GM10847 (cell line): ENCODE measurements around the gene DNAJC24.

Experiments
- POLR2A ChIP-seq: IDR thresholded peaks from 2 replicates; pipeline ENCODE4 v1.6.1; 2011; ENCODE audit not compliant: insufficient read length; ENCODE audit errors: extremely low read depth

DNAJC24 gene, protein sequence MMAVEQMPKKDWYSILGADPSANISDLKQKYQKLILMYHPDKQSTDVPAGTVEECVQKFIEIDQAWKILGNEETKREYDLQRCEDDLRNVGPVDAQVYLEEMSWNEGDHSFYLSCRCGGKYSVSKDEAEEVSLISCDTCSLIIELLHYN

DNA sequence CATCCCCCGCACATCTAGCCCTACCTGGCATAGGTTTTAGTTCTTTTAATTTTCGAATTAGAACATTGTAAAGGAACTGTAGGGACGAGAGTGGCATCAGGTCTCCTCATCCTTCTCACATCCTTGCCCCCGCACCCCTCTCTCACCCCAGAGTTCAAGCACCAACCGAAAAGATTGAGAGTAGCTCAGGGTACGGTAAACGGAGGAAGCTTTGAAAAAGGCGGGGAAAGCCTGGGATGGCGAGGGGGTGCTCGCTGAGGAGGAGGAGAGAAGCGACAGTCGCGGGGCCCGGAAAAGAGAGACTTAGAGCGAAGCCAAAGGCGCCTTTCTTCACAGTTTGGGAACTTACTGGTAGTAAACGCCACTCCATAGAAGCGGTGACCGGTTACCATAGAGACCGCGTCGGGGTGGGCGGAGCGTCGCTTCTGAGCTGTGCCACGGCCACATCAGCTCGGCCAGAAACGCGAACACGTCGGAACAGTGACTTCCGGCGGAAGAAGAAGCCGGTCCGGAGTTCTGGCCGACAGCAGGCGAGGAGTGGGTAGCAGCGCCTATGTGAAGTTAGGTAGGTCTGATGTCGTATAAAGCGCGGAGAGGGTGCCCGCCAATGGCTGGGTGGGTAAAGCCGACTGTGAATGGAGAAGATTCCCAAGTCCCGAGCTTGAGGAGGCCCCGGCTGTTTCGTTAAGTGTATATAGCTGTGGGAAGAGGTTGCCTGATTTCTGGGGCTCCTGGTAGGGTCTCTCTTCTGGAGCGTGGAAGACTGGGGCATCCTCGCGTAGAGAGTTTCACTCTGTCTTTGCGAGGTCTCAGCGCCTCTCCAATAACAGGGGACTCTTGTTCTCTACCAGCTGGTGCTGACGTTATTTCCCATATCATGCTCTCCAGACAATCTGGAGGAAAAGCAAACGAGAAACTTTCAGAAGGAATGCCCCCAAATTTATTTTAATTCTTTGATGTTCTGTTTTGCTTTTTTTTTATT is at the start of gene DNAJC24, which contains the start of gene DCDC1:
TSS of gene DNAJC24 (plus strand) at position 513 of the 982 bp plus-strand sequence. CDS start 889 bp downstream, outside the sequence.
TSS of gene DCDC1 (minus strand) at position 392 of the 982 bp plus-strand sequence. CDS start 41,459 bp downstream, outside the sequence.
- TF ChIP-seq POLR2A: peak; percentile 79

DNA sequence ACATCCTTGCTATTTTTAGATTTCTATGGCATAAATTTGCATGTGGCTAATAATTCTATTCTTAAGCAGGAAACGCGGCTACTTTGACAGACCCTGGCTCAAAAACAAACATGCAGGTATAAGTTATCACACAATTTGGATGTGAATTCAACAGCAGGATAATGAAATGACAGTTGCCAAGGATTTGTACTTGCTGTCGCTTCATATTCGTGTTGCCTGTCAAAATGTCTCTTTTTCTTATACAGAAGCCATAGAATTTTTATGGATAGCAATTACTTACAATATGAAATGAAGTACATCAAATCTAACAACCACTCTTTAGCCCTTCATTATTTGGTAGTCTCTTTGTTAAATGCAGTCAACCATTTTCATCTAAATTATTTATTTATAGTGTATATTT is 46.5 kb upstream of the DNAJC24 start:
- no peak for TF ChIP-seq POLR2A

DNA sequence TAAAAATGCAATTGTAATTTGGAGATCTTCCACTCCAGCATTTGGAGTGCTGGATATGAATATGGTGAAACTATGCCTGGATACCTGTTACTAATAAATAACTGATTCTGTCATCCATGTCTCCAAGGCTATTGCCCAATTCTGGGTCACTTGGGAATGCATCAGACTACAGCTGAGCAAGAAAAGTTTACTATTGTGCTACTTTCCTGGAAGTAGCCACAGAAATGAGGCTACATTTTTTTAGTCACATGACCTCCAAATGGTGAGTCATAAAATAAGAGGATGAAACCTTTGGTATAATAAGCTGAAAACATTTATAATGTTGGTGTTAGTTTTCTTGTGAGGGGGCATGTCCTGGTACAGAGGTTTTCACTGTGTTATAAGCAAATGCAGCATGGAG is 44.5 kb upstream of the DNAJC24 start:
- no peak for TF ChIP-seq POLR2A

DNA sequence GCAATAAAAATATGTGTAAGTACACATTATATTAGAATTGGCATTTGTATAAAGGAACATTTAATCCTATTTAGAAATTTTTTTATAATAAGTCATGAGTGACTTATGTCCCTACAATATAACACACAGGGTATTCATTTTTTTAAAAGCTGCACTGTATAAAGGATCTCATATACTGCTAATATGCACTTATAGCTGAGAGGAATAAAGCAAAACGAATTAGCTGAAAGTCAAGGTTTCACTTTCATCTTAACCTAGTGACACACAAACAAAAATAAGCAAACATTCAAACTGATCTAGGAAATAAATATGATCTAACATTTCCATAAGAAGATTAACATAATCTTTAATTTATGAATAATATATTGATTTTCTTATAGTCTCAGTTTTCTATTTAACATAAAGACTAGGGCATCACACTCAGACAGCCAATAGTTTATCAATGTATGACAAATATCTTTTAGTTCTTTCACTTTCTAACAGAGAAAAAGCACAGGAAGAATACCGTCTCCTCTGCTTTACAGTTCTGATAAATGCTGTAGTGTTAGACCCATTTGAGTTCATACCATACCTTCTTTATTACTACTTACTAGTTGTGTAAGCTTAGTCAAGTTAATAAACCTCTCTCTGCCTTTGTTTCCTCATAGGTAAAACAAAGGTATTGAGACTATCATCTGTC is 43.1 kb upstream of the DNAJC24 start:
- no peak for TF ChIP-seq POLR2A

DNA sequence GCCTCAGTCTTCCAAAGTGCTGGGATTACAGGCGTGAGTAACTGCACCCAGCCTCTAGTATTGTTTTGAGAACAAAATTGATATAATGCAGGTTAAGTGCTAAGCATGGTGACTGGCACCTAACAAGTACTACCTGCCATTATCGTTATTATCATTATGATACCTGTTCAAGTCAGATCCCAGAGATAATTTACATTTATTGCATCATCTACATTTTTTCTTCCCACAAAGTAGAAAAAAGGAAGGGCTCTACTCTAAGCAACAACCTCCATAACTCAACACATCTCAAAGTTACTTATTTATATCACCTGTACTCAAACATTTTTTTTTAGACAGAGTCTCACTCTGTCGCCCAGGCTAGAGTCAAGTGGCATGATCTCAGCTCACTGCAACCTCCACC is 42.2 kb upstream of the DNAJC24 start:
- no peak for TF ChIP-seq POLR2A

DNA sequence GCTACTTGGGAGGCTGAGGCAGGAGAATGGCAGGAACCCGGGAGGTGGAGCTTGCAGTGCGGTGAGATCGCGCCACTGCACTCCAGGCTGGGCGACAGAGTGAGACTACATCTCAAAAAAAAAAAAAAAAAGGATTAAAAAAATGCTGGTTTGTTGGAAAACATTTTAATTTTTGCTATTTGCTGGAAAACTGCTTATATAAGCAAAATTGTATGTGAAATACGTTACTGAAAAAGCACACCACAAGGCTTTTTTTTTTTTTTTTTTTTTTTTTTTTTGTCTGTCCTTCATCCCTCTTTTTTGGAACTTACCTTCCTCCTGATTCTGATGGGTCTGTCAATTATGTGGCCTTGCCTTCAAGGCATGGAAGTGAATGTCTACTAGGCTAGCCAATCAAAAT is 41.0 kb upstream of the DNAJC24 start:
- TF ChIP-seq POLR2A: no peak

DNA sequence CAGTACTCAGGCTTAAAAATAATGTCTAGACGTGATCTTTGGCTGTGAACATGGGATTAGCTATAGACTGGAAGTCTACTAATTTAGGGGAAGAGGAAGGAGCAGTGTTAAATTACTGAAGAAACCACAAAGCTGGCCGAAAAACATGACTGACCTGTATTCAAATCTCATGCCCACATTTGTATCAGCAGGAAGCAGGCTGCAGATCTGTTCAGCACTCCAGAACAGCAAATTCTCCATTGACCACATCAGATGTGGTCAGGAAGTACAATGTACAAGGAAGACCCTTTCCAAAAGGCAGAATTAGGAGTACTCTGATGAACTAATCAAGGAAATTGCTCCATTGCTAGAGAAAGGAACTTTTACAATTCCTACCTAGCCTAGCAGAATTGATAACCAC is 31.9 kb upstream of the DNAJC24 start:
- TF ChIP-seq POLR2A: no peak

DNA sequence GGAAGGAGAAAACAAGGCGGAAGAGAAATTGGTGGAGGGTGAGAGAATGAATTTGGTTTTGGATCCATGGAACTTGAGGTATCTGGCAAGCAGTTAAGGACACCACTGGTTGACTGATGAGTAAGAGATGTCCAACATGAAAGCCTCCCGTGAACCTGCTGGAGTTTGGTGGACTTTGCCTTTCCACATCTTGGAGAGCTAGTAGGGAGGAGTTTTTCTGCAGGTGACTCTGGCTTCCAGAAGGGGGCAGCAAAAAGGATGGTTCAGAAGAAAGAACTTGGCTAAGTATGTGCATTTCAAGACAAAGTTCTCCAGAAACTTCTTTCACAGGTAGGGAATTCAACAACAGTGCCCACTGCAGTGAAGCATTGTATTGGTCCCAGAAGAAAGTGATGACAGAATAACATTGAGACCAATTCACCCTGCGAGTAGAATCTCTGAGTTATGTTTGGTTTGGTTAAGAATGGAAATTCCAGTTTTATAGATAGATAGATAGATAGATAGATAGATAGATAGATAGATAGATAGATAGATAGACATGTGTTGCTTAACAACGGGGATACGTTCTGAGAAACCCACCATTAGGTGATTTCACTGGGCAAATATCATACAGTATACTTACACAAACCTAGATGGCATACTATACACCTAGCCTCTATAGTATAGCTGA is 28.6 kb upstream of the DNAJC24 start:
- TF ChIP-seq POLR2A: no peak

DNA sequence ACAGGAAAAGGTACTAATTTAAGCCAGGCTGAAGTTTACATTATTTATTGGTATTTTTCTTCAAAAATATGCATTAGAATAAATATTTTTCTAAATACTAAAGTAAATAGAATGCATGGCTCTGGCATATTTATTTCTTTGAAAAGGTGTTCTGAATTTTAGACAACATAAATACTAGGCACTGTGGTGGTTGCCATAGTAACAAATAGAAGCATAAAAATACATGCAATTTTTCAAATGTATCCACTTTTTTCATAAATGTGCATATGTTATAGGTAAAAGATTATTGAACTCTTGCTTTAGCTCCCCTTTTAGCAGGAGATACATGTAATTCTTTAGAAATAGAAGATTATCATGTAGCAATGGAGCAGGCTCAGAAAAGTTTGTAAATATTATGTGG is 18.5 kb upstream of the DNAJC24 start:
- TF ChIP-seq POLR2A: no peak

DNA sequence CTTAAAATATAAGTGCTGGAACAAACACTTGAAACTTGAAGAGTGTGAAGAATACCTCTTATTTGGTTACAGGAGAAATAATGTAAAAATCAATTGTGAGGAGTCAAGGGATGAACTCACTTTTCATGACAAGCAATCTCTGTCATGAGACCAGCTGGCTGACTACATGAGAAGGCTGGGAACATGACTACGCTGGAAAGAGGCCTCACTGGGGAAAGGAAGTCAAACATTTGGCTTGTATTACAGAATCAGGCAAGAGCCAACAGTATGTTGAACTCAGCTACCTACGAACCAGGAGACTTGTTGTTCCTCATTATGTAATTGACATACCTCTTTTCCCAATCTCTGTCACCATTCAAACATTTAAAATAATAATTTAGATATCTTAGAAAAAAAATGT is 14.5 kb upstream of the DNAJC24 start:
- TF ChIP-seq POLR2A: no peak

DNA sequence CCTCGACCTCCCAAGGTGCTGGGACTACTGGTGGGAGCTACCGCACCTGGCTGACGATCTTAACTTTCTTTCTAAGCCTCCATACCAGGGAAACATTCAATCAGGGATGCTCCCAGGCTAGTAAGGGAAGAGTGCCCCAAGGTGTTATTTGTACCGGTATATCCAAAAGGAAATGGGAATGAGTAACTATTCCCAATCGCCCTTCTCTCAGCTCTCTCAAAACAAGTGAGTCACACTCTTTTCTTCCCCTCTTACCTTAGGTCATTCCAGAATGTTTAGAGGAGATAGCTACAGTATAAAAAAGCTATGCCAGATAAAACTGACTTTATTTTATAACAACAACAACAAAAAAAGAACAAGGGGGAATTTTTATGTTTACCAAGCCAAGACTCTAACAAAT is 13.8 kb upstream of the DNAJC24 start:
- TF ChIP-seq POLR2A: no peak

DNA sequence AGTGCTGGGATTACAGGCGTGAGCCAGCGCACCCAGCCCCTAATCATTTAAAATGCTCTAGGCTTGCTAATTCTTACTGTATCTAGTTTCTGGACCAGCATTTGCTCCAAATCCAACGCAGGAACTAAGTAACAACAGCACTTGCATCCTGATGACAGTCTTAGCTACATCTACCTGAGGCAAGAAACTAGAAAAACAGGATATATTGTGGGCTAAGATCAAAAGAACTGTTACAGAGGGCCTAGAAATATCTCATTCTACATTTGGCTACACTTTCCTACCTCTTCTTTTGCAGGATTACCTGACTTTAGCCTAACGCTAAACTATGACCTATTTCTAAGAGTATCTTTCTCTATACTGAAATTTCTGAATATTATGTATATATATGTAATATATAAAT is 7.9 kb upstream of the DNAJC24 start:
- TF ChIP-seq POLR2A: no peak

DNA sequence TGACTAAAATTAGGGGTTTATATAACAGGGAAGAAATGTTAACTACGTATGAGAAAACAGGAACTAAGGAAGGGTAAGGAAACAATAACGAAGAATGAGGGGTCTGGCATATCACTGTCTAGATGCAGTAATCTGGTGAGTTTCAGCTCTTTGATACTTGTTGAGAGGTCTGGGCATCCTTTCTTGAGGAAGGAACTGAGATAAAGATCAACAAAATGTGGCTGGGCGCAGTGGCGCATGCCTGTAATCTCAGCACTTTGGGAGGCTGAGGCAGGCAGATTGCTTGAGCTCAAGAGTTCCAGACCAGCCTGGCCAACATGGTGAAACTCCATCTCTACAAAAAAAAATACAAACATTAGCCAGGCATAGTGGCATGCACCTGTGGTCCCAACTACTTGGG is 2.9 kb upstream of the DNAJC24 start:
- TF ChIP-seq POLR2A: no peak

DNA sequence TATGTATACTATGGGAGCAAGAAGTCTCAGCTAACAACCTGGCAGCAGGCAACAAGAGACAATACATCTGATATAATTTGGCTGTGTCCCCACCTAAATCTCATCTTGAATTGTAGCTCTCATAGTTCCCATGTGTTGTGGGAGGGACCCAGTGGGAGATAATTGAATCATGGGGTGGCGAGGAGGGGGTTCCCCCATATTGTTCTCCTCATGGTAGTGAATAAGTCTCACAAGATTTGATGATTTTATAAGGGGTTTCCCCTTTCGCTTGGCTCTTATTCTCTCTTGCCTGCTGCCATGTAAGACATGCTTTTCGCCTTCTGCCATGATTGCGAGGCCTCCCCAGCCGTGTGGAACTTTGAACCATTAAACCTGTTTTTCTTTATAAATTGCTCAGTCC is 6.2 kb downstream of the DNAJC24 start:
- TF ChIP-seq POLR2A: no peak

DNA sequence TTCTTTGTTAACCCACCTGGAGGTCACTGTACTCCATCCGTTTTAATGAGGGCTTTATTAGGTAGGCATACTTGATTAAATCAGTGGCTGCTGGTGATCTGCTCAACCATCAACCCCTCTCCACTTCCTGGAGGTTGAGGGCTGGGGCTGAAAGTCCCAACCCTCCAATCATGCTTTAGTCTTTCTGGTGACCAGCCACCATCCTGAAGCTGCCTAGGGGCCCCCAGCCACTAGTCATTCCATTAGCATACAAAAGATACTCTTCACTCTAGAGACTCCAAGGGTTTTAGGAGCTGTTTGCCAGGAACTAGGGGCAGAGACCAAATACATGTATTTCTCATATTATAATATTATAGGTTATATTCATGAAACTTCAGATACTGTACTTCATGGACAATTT is 13.5 kb downstream of the DNAJC24 start:
- no peak for TF ChIP-seq POLR2A
